Right lobe of liver (tissue), 4 donors: ENCODE data around the gene UVSSA.

Experiments used
- CTCF ChIP-seq, 4 donors: fragments of 200-600 bp in 3 of 4; fragments of 450-650 bp in 1 of 4; IDR thresholded peaks; one replicate each; pipeline versions ENCODE4 v1.5.1 to v1.8.0; 2016 to 2022; ENCODE audit warnings: antibody characterized with exemption in 4 of 4, mild to moderate bottlenecking in 2 of 4
- POLR2A ChIP-seq: fragments of 450-650 bp; IDR thresholded peaks from one replicate; pipeline ENCODE4 v1.6.1; 2017; ENCODE audit warnings: antibody characterized with exemption, mild to moderate bottlenecking
- donor health status: DM: no; HTN: no; CAD: no.
- donor health status: DM: no; HTN: no; CAD: no.
- donor health status: DM: no; HTN: yes; CAD: no.

GRCh38 chr4:1362046-1362445 lies 15.0 kb downstream of the UVSSA start:
- TF ChIP-seq POLR2A (no peak), CTCF (IDR thresholded peaks at IDR 0.05) (no peak)
